ENCODE results near the gene SIGLEC11. TPM values are rescaled to one million over a fixed set of nuclear protein-coding genes. Genes with fewer than 3 reads are reported as not detected.

SIGLEC11 gene
- total RNA-seq, 1 experiment from 2014 or later = not detected

- intact Hi-C loops (cut with micrococcal nuclease) = no loop called here
- Histone ChIP-seq H3K9me3 (ENCODE audit: low read length) (no peaks in the 10 kb centered on the region), H3K36me3 (ENCODE audit: low read depth, low read length) (peaks cover 60% of the 10 kb centered on the region), H3K79me2 (ENCODE audit: low read length) (peaks cover 14% of the 10 kb centered on the region; the same call in 1 of the 2 replicates), H3K4me3 (ENCODE audit: low read length) (no peak overlapping the region), H3K27me3 (ENCODE audit: low read length) (no peaks in the 10 kb centered on the region), H3K9me2 (replicated peaks; ENCODE audit: low read length) (no peaks in the 10 kb centered on the region), H2AFZ (ENCODE audit: low read length) (no peak overlapping the region), H3K4me1 (ENCODE audit: insufficient read depth, low read length) (peaks cover 12% of the 10 kb centered on the region), H3K27ac (ENCODE audit: low read length) (no peak overlapping the region), H3K4me2 (ENCODE audit: low read length) (no peak overlapping the region), H4K20me1 (ENCODE audit: low read length) (peaks cover 18% of the 10 kb centered on the region; the same call in 1 of the 2 replicates), H3F3A (ENCODE audit: low read length, unreplicated experiment) (peaks cover 3% of the 10 kb centered on the region), H3K9ac (ENCODE audit: low read length) (no peak overlapping the region)
- ATAC-seq (no peak), DNase-seq (no peak)
- BruUV-seq (replicated peaks) = no TSS peak
- CTCF ChIA-PET = no interaction called here
- POLR2A ChIA-PET (ENCODE audit: unreplicated experiment) = no interaction called here
- no peak for TF ChIP-seq CTCF (conservative IDR thresholded peaks at IDR 0.05; ENCODE audit: low read depth, low read length)
- no peak for TF ChIP-seq EZH2 (IDR thresholded peaks at IDR 0.05; ENCODE audit: low read length, unreplicated experiment)
- no peak for TF ChIP-seq EZH2phosphoT487 (IDR thresholded peaks at IDR 0.05; ENCODE audit: borderline replicate concordance, low read length)
Measured at GRCh38 chr19:49999371-50000010, 38.5 kb upstream of the SIGLEC11 start.

- H3K27ac ChIP-seq (ENCODE audit: low read length) = no peak overlapping the region
- H3F3A ChIP-seq (ENCODE audit: low read length, unreplicated experiment) = no peaks in the 10 kb centered on the region
- peak; percentile 66 for ATAC-seq
- H4K20me1 ChIP-seq (ENCODE audit: low read length) = peaks cover 7% of the 10 kb centered on the region; the same call in 1 of the 2 replicates
- no peak overlapping the region for H3K9ac ChIP-seq (ENCODE audit: low read length)
- no TSS peak for BruUV-seq (replicated peaks)
- H3K9me3 ChIP-seq (ENCODE audit: low read length) = no peaks in the 10 kb centered on the region
- no peak overlapping the region for H2AFZ ChIP-seq (ENCODE audit: low read length)
- H3K4me3 ChIP-seq (ENCODE audit: low read length) = no peak overlapping the region
- ChIA-PET CTCF (no interaction called here), POLR2A (ENCODE audit: unreplicated experiment) (no interaction called here)
- TF ChIP-seq EZH2phosphoT487 (IDR thresholded peaks at IDR 0.05; ENCODE audit: borderline replicate concordance, low read length) = no peak
- TF ChIP-seq EZH2 (IDR thresholded peaks at IDR 0.05; ENCODE audit: low read length, unreplicated experiment) = no peak
- TF ChIP-seq CTCF (conservative IDR thresholded peaks at IDR 0.05; ENCODE audit: low read depth, low read length) = no peak
- no peak overlapping the region for H3K4me2 ChIP-seq (ENCODE audit: low read length)
- peaks cover 57% of the 10 kb centered on the region for H3K36me3 ChIP-seq (ENCODE audit: low read depth, low read length)
- intact Hi-C loops (cut with micrococcal nuclease) = no loop called here
- H3K9me2 ChIP-seq (replicated peaks; ENCODE audit: low read length) = no peaks in the 10 kb centered on the region
- H3K79me2 ChIP-seq (ENCODE audit: low read length) = peaks cover 6% of the 10 kb centered on the region; the same call in 1 of the 2 replicates
- peak; percentile 48 for DNase-seq
- no peaks in the 10 kb centered on the region for H3K4me1 ChIP-seq (ENCODE audit: insufficient read depth, low read length)
- no peaks in the 10 kb centered on the region for H3K27me3 ChIP-seq (ENCODE audit: low read length)
Measured at GRCh38 chr19:49997709-49998108, 36.7 kb upstream of the SIGLEC11 start.

DNA sequence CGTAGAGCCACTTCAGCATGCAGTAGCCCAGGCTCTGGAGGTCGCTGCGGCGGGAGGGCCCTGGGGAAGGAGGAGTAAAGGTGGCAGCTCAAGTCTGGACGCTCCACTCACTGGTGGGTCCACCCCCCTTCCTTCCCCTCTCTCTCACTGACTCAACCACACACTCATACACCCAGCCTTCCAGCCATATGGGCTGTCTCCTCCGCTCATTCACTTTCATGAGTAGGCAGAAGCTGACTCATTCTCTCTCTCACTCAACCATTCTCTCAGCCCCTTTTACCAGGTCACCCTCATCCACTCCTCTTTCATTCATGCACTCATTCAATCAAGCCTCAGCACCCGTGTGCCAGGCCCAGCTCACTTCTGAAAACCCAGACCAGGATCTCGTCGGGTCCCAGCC lies 27.5 kb upstream of the SIGLEC11 start:
- H3K27me3 ChIP-seq (ENCODE audit: low read length) = no peaks in the 10 kb centered on the region
- H3K9me3 ChIP-seq (ENCODE audit: low read length) = no peaks in the 10 kb centered on the region
- no peak for TF ChIP-seq EZH2phosphoT487 (IDR thresholded peaks at IDR 0.05; ENCODE audit: borderline replicate concordance, low read length)
- TF ChIP-seq EZH2 (IDR thresholded peaks at IDR 0.05; ENCODE audit: low read length, unreplicated experiment) = no peak
- TF ChIP-seq CTCF (conservative IDR thresholded peaks at IDR 0.05; ENCODE audit: low read depth, low read length) = no peak
- ATAC-seq = peak; percentile 66
- POLR2A ChIA-PET (ENCODE audit: unreplicated experiment) = no interaction called here
- peaks cover 14% of the 10 kb centered on the region for H3K4me1 ChIP-seq (ENCODE audit: insufficient read depth, low read length)
- H3F3A ChIP-seq (ENCODE audit: low read length, unreplicated experiment) = no peaks in the 10 kb centered on the region
- H3K27ac ChIP-seq (ENCODE audit: low read length) = peak overlapping the region; percentile 32
- H4K20me1 ChIP-seq (ENCODE audit: low read length) = 0 out of 2 replicates have a peak, but pooled peaks cover 13% of the 10 kb centered on the region
- DNase-seq = peak; percentile 87
- BruUV-seq (replicated peaks) = no TSS peak
- H3K4me2 ChIP-seq (ENCODE audit: low read length) = no peak overlapping the region
- H3K79me2 ChIP-seq (ENCODE audit: low read length) = no peaks in the 10 kb centered on the region
- CTCF ChIA-PET = no interaction called here
- H3K4me3 ChIP-seq (ENCODE audit: low read length) = no peak overlapping the region
- peaks cover 30% of the 10 kb centered on the region for H3K36me3 ChIP-seq (ENCODE audit: low read depth, low read length)
- intact Hi-C loops (cut with micrococcal nuclease) = no loop called here
- H2AFZ ChIP-seq (ENCODE audit: low read length) = no peak overlapping the region
- H3K9me2 ChIP-seq (replicated peaks; ENCODE audit: low read length) = no peaks in the 10 kb centered on the region
- no peak overlapping the region for H3K9ac ChIP-seq (ENCODE audit: low read length)

Data from PC-3 (cell line).